HepG2 (cell line): Measurements from ENCODE around the gene PSD4. TPM values are rescaled to one million over a fixed set of nuclear protein-coding genes. Genes with fewer than 3 reads are reported as not detected.

ENCODE experiments used
- AKNA ChIP-seq: sonication (generic); formaldehyde crosslinking; IDR thresholded peaks from 2 replicates; pipeline ENCODE4 v1.4.0; 2020; ENCODE audit warnings: missing genetic modification reagents, borderline replicate concordance
- BORCS8-MEF2B ChIP-seq: sonication (generic); formaldehyde crosslinking; IDR thresholded peaks from 2 replicates; pipeline ENCODE4 v1.8.0; 2022; ENCODE audit warnings: mild to moderate bottlenecking, missing genetic modification reagents
- DNMT1 ChIP-seq: sonication (generic); formaldehyde crosslinking; IDR thresholded peaks from 2 replicates; pipeline ENCODE4 v1.5.1; 2020; ENCODE audit warnings: mild to moderate bottlenecking, missing genetic modification reagents
- HINFP ChIP-seq: sonication (generic); formaldehyde crosslinking; IDR thresholded peaks from 2 replicates; pipeline ENCODE4 v1.4.0; 2020; ENCODE audit warnings: low read depth, mild to moderate bottlenecking, missing genetic modification reagents
- KDM6A ChIP-seq: IDR thresholded peaks from 2 replicates; pipeline ENCODE4 v1.6.1; 2016; ENCODE audit warnings: low read depth
- PCBP1 ChIP-seq: fragments of 200-400 bp; formaldehyde crosslinking; IDR thresholded peaks from 2 replicates; pipeline ENCODE4 v1.6.1; 2017; ENCODE audit warnings: mild to moderate bottlenecking, low read depth, low read length, borderline replicate concordance
- PITX1 ChIP-seq: sonication (generic); formaldehyde crosslinking; IDR thresholded peaks from 2 replicates; pipeline ENCODE4 v1.5.1; 2020; ENCODE audit warnings: mild to moderate bottlenecking, missing genetic modification reagents
- PLRG1 ChIP-seq: fragments of 450-650 bp; conservative IDR thresholded peaks from 2 replicates; pipeline ENCODE4 v1.6.1; 2016
- XBP1 ChIP-seq: sonication (generic); formaldehyde crosslinking; IDR thresholded peaks from 2 replicates; pipeline ENCODE4 v1.5.0; 2020; ENCODE audit warnings: missing genetic modification reagents
- ZBTB10 ChIP-seq: sonication (generic); formaldehyde crosslinking; IDR thresholded peaks from 2 replicates; pipeline ENCODE4 v1.4.0; 2020; ENCODE audit warnings: missing genetic modification reagents, borderline replicate concordance
- ZMYM4 ChIP-seq: sonication (generic); formaldehyde crosslinking; IDR thresholded peaks from 2 replicates; pipeline ENCODE4 v1.8.1; 2023; ENCODE audit warnings: mild to moderate bottlenecking, missing genetic modification reagents
- ZNF143 ChIP-seq: sonication (generic); formaldehyde crosslinking; IDR thresholded peaks from 2 replicates; pipeline ENCODE4 v1.4.0; 2020; ENCODE audit warnings: missing genetic modification reagents
- ZNF367 ChIP-seq: sonication (generic); formaldehyde crosslinking; IDR thresholded peaks from 2 replicates; pipeline ENCODE4 v1.4.0; 2020; ENCODE audit warnings: missing genetic modification reagents, borderline replicate concordance
- ZNF562 ChIP-seq: sonication (generic); formaldehyde crosslinking; IDR thresholded peaks from 2 replicates; pipeline ENCODE4 v1.8.0; 2022; ENCODE audit warnings: missing genetic modification reagents, borderline replicate concordance
- polyA plus RNA-seq, 8 experiments: library from polyadenylated mRNA; depleted of rRNA in 3 of 8; stranded (reverse) in 7 of 8; unstranded in 1 of 8; fragments of >200 nt; fragmentation: Illumina TruSeq in 4 of 8; extraction: Trizol in 4 of 8; gene quantifications; 2 replicates each; pipeline versions ENCODE4 v1.2.1 to v1.2.3, GENCODE V29; 2011 to 2016; ENCODE audit warnings: low read depth in 4 of 8, missing spikeins in 1 of 8, mixed read lengths in 1 of 8; ENCODE audit not compliant: insufficient read depth in 1 of 8
- total RNA-seq, 5 experiments: library from RNA; depleted of rRNA; stranded (reverse); fragments of >200 nt; fragmentation: Illumina TruSeq; extraction: Trizol; gene quantifications; 2 replicates each; pipeline ENCODE4 v1.2.3, GENCODE V29; 2016; ENCODE audit warnings: low read depth in 1 of 5
- TF ChIP-seq, protein P1 (sequence below): sonication (generic); formaldehyde crosslinking; IDR thresholded peaks from 2 replicates; pipeline ENCODE4 v1.4.0; 2020; ENCODE audit warnings: missing genetic modification reagents, borderline replicate concordance

Gene PSD4
- total and polyA plus RNA-seq, 2 of the 13 experiments (the other 11 are each of a cell fraction or from before 2014, with no cell fraction given), result 5.8 to 9.4 TPM

- TF ChIP-seq, protein P1, sequence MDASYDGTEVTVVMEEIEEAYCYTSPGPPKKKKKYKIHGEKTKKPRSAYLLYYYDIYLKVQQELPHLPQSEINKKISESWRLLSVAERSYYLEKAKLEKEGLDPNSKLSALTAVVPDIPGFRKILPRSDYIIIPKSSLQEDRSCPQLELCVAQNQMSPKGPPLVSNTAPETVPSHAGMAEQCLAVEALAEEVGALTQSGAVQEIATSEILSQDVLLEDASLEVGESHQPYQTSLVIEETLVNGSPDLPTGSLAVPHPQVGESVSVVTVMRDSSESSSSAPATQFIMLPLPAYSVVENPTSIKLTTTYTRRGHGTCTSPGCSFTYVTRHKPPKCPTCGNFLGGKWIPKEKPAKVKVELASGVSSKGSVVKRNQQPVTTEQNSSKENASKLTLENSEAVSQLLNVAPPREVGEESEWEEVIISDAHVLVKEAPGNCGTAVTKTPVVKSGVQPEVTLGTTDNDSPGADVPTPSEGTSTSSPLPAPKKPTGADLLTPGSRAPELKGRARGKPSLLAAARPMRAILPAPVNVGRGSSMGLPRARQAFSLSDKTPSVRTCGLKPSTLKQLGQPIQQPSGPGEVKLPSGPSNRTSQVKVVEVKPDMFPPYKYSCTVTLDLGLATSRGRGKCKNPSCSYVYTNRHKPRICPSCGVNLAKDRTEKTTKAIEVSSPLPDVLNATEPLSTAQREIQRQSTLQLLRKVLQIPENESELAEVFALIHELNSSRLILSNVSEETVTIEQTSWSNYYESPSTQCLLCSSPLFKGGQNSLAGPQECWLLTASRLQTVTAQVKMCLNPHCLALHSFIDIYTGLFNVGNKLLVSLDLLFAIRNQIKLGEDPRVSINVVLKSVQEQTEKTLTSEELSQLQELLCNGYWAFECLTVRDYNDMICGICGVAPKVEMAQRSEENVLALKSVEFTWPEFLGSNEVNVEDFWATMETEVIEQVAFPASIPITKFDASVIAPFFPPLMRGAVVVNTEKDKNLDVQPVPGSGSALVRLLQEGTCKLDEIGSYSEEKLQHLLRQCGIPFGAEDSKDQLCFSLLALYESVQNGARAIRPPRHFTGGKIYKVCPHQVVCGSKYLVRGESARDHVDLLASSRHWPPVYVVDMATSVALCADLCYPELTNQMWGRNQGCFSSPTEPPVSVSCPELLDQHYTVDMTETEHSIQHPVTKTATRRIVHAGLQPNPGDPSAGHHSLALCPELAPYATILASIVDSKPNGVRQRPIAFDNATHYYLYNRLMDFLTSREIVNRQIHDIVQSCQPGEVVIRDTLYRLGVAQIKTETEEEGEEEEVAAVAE (CRISPR knock-in tag), result peak; percentile 66; the same call in 1 of the 2 replicates
- no peak for TF ChIP-seq ZNF562
- no peak for TF ChIP-seq AKNA (CRISPR knock-in tag)
- no peak for TF ChIP-seq DNMT1
- TF ChIP-seq ZMYM4 (CRISPR knock-in tag), result peak; percentile 56
- no peak for TF ChIP-seq PLRG1
- no peak for TF ChIP-seq PCBP1
- TF ChIP-seq HINFP (CRISPR knock-in tag), result 0 out of 2 replicates have a peak, but pooled peaks have one; percentile 36
- no peak for TF ChIP-seq KDM6A (CRISPR knock-in tag)
- peak; percentile 42; the same call in 1 of the 2 replicates for TF ChIP-seq BORCS8-MEF2B (CRISPR knock-in tag)
- no peak for TF ChIP-seq XBP1 (CRISPR knock-in tag)
- TF ChIP-seq ZNF367 (CRISPR knock-in tag), result no peak
- peak; percentile 76; the same call in 1 of the 2 replicates for TF ChIP-seq PITX1 (CRISPR knock-in tag)
- no peak for TF ChIP-seq ZBTB10 (CRISPR knock-in tag)
- TF ChIP-seq ZNF143 (CRISPR knock-in tag), result no peak
These were observed 30.2 kb downstream of the PSD4 start (continued) for GRCh38 chr2:113203901-113204519.
